Psoas muscle (tissue), 8 donors: ENCODE results near the gene NOS1AP. TPM values are rescaled to one million over a fixed set of nuclear protein-coding genes. Genes with fewer than 3 reads are reported as not detected.

Source experiments
- ATAC-seq, 4 donors: fragments of 200-7000 bp; cut with Tn5 transposase; one replicate each; pipeline ENCODE4 v1.9.1; 2020; ENCODE audit warnings: moderate library complexity in 3 of 4, mild to moderate bottlenecking in 2 of 4
- DNase-seq, 2 donors: peaks; one replicate each; pipeline ENCODE4 v3.0.0-alpha.2; 2020
- H3K27ac ChIP-seq: fragments of 200-600 bp; one replicate; pipeline ENCODE4 v1.8.0; 2022
- H3K27me3 ChIP-seq, 3 donors: fragments of 200-600 bp in 1 of 3; one replicate each; pipeline versions ENCODE4 v1.6.1 to v1.8.0; 2013 to 2022; ENCODE audit warnings: low read length in 2 of 3, mild to moderate bottlenecking in 2 of 3, moderate library complexity in 1 of 3; ENCODE audit not compliant: insufficient read depth in 3 of 3
- H3K36me3 ChIP-seq, 2 donors: fragments of 200-600 bp in 1 of 2; one replicate each; pipeline versions ENCODE4 v1.6.1 to v1.8.0; 2013 to 2022; ENCODE audit warnings: low read depth in 1 of 2, mild to moderate bottlenecking in 1 of 2, moderate library complexity in 1 of 2; ENCODE audit not compliant: insufficient read depth in 1 of 2
- H3K4me1 ChIP-seq: fragments of 200-600 bp; one replicate; pipeline ENCODE4 v1.8.0; 2022
- H3K4me3 ChIP-seq: fragments of 200-600 bp; one replicate; pipeline ENCODE4 v1.8.0; 2022; ENCODE audit warnings: mild to moderate bottlenecking
- H3K9me3 ChIP-seq: fragments of 200-600 bp; one replicate; pipeline ENCODE4 v1.8.0; 2022
- WGBS, 3 donors: extraction: QIAGEN DNeasy Blood & Tissue Kit; methylation state at CpG; one replicate each; pipeline versions ENCODE4 v1.1.6 to v1.1.7; 2013; 5-methylcytosine and 5-hydroxymethylcytosine counted together
- intact Hi-C, 2 donors: fragments of 100-400 bp; cut with DNase I; formaldehyde crosslinking; loops; one replicate each; pipeline versions ENCODE4 v1.11.0 to v1.14.2; 2022
- polyA plus RNA-seq, 3 donors: library from polyadenylated mRNA; stranded (reverse); fragments of 200-250 nt; gene quantifications; one replicate each; pipeline ENCODE4 v1.2.3, GENCODE V29; 2013
- total RNA-seq, 4 donors: library from RNA; stranded (reverse); fragmentation: NEBNext Ultra II Directional in 2 of 4; extraction: Animal tissue kit (Norgen Biotek cat#: 25700) in 2 of 4; gene quantifications; one replicate each; pipeline versions ENCODE4 v1.2.1 to v1.2.4, GENCODE V29; 2021 to 2023
- TF ChIP-seq, protein P1 (sequence below): fragments of 200-600 bp; IDR thresholded peaks from one replicate; pipeline ENCODE4 v1.8.0; 2022; ENCODE audit warnings: antibody characterized with exemption
- donor health status: healthy with polysubstance abuse.
- donor health status: DM: no; HTN: no; CAD: no; lungs with moderate emphysema.
- donor health status: Bipolar disorder and iron deficiency.
- donor health status: healthy.
- donor health status: DM: yes; HTN: yes; CAD: no.
- donor health status: DM: no; HTN: no; CAD: no.
- donor health status: DM: no; HTN: no; CAD: no.
- donor health status: DM: yes; HTN: yes; CAD: no.

The NOS1AP gene
- total and polyA plus RNA-seq, 7 donors, result 0.10 to 0.76 (median 0.18) TPM

DNA sequence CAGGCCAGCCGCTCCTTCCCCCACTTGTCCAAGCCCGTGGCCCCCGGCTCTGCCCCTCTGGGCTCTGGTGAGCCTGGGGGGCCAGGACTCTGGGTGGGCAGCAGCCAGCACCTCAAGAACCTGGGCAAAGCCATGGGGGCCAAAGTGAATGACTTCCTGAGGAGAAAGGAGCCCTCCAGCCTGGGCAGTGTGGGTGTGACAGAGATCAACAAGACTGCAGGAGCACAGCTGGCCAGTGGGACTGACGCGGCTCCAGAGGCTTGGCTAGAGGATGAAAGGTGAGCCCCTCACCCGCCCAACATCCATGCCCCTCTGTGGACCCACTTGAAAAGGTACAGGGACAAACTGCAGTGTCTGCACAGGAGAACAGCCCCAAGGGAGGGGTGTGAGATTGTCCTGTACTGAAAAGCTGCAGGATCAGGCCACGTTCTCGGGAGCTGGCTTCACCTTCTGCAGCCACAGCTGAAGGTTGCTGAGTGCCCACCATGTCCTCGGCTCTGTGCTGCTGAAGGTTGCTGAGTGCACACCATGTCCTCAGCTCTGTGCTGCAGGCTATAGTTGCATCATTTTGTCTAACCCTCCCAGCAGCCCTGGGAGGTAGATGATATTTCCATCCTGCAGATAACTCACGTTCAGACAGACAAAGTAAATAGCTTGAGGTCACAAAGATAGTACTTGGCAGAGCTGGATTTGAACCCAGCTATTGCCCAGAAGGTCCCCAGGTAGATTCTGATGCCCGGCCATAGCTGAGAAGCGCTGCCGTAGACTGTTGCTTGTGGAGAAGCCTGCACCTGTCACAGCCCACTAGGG, 312.7 kb downstream of the NOS1AP start:
- peaks cover 0 to 2% (median 0%) of the 10 kb centered on the region in 3 donors for H3K27me3 ChIP-seq
- H3K9me3 ChIP-seq, result no peaks in the 10 kb centered on the region
- 86 to 89% (median 87%) methylated on average over 13 of the region's 13 CpGs for WGBS, 3 donors
- intact Hi-C loops, result no loop called here
- H3K4me1 ChIP-seq, result no peaks in the 10 kb centered on the region
- DNase-seq (no peak), ATAC-seq (no peak)
- no peaks in the 10 kb centered on the region for H3K36me3 ChIP-seq
- no peak overlapping the region for H3K4me3 ChIP-seq
- H3K27ac ChIP-seq, result no peak overlapping the region
- TF ChIP-seq, protein P1, sequence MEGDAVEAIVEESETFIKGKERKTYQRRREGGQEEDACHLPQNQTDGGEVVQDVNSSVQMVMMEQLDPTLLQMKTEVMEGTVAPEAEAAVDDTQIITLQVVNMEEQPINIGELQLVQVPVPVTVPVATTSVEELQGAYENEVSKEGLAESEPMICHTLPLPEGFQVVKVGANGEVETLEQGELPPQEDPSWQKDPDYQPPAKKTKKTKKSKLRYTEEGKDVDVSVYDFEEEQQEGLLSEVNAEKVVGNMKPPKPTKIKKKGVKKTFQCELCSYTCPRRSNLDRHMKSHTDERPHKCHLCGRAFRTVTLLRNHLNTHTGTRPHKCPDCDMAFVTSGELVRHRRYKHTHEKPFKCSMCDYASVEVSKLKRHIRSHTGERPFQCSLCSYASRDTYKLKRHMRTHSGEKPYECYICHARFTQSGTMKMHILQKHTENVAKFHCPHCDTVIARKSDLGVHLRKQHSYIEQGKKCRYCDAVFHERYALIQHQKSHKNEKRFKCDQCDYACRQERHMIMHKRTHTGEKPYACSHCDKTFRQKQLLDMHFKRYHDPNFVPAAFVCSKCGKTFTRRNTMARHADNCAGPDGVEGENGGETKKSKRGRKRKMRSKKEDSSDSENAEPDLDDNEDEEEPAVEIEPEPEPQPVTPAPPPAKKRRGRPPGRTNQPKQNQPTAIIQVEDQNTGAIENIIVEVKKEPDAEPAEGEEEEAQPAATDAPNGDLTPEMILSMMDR, result no peak

DNA sequence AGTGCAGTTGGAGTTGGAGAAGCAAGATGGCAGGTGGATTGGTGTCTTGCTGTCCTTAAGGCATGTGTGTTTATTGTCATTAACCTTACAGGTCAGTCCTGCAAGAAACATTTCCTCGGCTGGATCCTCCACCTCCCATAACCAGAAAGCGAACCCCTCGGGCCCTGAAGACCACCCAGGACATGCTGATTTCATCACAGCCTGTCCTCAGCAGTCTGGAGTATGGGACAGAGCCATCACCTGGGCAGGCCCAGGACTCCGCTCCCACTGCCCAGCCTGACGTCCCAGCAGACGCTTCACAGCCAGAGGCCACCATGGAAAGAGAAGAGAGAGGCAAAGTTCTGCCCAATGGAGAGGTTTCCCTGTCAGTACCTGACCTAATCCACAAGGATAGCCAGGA, 313.6 kb downstream of the NOS1AP start:
- WGBS, 3 donors, result 95 to 96% (median 96%) methylated on average over 6 of the region's 6 CpGs
- intact Hi-C loops, result no loop called here
- Histone ChIP-seq H3K36me3 (no peaks in the 10 kb centered on the region), H3K27me3 (peaks cover 0 to 7% (median 0%) of the 10 kb centered on the region in 3 donors), H3K4me1 (no peaks in the 10 kb centered on the region), H3K27ac (no peak overlapping the region), H3K9me3 (no peaks in the 10 kb centered on the region), H3K4me3 (no peak overlapping the region)
- TF ChIP-seq, protein P1, result no peak
- ATAC-seq (no peak), DNase-seq (no peak)

DNA sequence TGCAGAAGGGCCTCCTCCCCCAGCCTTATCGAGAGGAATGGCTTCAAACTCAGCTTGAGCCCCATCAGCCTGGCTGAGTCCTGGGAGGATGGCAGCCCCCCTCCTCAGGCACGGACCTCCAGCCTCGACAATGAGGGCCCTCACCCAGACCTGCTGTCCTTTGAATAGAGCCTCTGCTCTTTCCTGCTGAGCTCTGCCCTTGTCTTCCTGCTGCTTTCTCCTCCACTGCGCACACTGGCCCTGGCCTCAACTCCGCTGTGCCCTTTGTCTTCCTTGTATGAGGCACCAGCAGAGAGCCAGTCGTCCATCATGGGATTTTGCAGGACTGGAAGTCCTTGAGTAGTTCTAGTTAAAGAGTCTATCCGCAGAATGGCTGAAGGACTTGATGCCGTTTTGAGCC, 314.0 kb downstream of the NOS1AP start:
- TF ChIP-seq, protein P1, result no peak
- DNase-seq (no peak), ATAC-seq (no peak)
- 89 to 93% (median 92%) methylated on average over 8 of the region's 8 CpGs for WGBS, 3 donors
- H3K9me3 ChIP-seq, result no peaks in the 10 kb centered on the region
- H3K36me3 ChIP-seq, result no peaks in the 10 kb centered on the region
- H3K27me3 ChIP-seq, result peaks cover 0 to 7% (median 0%) of the 10 kb centered on the region in 3 donors
- intact Hi-C loops, result no loop called here
- no peaks in the 10 kb centered on the region for H3K4me1 ChIP-seq
- no peak overlapping the region for H3K4me3 ChIP-seq
- no peak overlapping the region for H3K27ac ChIP-seq

DNA sequence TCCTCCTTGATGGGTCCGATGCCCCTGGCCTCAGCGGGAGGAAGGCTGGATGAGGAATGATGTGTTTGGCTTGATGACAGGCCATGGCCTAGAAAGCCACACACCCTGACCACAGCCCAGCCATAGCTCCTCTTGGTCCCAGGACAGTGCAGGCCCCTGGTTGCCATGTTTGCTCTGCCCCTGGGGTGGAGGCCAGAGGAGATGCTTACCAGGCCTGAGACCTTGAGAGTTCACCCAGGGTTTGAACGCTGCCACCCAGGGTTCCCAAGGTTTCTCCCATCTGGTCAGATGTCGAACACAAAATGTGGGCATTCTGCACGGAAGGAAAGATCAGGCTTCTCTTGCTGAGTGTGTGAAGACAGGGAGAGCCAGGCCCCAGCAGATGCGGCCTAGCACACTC, 314.6 kb downstream of the NOS1AP start:
- Histone ChIP-seq H3K4me1 (no peaks in the 10 kb centered on the region), H3K4me3 (no peak overlapping the region), H3K9me3 (no peaks in the 10 kb centered on the region), H3K27me3 (peaks cover 0 to 7% (median 0%) of the 10 kb centered on the region in 3 donors), H3K27ac (no peak overlapping the region), H3K36me3 (no peaks in the 10 kb centered on the region)
- TF ChIP-seq, protein P1, result no peak
- DNase-seq (no peak), ATAC-seq (no peak)
- intact Hi-C loops, result no loop called here
- 91 to 95% (median 94%) methylated on average over 6 of the region's 6 CpGs for WGBS, 3 donors
